Right hindlimb (tissue), 1 donor: Measurements from ENCODE around the gene SBNO2.
"Not testable (repeated sequence)": the region's sequence is repeated elsewhere in the genome, so short reads cannot be mapped to it uniquely, and the experiment has no call there.

Experiments used
- DNase-seq: peaks from one replicate; pipeline ENCODE4 v3.0.0-alpha.2; 2018

The SBNO2 gene

DNA sequence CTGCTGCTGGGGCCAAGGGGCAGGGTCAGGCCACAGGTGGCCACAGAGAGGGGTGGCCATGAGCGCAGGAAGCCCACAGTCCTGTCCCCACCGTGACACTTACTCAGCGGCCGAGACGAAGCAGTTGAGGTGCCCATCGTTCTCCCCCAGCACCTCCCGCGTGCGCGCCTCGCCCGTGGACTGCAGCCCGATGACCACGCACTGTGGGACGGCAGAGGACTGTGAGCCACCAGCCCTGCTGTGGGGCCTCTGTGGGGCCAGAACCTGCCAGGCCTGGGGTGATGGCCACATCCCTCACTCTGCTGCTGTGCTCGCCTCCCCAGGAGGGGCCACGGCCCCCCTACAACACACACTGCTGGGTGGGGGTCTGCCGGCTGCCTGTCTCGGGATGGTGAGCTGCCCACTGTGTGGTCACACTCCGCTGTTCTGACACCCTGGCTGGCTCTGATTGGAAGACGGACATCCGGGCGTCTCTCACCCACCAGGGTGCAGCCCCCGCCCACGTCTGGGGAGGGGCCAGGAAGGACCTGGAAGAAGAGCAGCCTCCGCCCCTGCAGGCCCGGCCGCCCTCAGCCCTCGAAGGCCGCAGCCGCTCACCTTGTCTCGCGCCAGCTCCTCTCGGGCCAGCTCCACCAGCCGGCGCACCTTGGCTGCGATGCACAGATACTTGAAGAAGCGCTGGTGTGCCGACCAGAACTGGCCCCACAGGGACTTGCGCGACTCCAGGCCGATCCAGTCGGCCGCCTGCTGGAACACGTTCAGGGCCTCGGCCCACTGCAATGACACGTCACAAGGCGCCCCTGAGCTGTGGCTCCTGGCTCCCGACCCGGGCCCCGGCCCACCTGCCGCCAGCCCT is 57.1 kb downstream of the SBNO2 start:
- DNase-seq = no peak

DNA sequence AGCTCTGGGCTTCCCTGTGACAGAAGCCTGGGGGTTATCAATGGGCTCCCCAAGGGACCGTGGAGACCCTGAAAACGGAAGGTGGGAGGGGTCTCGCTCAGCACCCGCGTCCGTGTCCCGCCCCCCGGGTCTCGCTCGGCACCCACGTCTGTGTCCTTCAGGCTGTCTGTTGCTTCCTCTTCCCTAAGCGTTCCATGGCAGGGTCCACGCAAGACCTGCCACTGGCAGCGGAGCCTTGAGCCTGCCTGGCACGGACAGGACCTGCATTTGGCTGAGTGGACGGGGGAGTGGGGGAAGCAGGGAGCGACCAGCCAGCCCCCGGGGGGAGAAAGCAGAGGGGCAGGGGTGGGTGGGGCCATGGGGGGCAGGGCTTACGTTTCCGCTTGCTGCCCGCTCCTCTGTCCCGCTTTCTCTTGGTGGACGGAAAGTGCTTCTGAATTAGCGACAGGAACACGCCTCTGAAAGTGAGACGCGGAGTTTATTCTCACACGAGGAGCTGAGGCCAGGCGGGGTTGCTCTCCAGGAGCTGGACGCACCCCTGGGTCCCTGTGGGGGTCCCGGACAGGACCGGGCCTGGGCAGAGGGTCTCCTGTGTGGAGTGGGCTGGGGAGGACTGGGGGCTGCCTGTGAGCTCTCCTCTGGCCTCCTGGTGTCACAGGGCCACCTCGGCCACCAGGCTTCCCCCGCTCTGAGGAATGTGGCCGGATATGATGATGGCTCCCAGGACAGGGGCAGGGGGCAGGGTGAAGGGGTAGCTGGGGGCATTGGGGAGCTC is 58.2 kb downstream of the SBNO2 start:
- DNase-seq = no peak

DNA sequence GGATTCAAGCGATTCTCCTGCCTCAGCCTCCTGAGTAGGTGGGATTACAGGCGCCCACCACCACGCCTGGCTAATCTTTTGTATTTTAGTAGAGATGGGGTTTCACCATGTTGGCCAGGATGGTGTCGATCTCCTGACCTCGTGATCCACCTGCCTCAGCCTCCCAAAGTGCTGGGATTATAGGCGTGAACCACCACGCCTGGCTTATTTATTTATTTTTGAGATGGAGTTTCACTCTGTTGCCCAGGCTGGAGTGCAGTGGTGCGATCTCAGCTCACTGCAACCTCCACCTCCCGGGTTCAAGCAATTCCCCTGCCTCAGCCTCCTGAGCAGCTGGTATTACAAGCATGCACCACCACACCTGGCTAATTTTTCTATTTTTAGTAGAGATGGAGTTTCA is 59.3 kb downstream of the SBNO2 start:
- DNase-seq = not testable (repeated sequence)

DNA sequence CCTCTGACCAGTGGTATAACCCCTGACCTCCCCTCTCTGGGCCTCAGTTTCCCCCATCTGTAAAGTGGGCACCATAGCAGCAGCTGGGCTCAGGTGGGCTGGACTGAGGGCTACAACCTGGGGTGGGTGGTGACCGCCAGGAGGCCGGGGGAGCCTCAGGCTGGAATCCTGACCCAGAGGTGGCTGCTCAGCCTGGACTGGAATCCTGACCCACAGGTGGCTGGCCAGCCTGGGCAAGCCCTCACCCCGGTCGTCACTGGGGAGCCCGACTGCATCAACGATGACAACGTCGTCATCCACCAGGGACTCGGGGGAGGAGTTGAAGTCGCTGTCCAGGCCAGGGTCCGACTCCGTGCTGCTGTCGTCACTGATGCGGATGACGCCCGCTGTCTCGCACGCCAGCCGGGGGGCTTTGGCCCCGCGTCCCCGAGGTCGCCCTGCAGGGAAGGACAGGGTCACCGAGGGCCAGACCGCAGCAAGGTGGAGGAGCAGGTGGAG is 60.0 kb downstream of the SBNO2 start:
- no peak for DNase-seq

DNA sequence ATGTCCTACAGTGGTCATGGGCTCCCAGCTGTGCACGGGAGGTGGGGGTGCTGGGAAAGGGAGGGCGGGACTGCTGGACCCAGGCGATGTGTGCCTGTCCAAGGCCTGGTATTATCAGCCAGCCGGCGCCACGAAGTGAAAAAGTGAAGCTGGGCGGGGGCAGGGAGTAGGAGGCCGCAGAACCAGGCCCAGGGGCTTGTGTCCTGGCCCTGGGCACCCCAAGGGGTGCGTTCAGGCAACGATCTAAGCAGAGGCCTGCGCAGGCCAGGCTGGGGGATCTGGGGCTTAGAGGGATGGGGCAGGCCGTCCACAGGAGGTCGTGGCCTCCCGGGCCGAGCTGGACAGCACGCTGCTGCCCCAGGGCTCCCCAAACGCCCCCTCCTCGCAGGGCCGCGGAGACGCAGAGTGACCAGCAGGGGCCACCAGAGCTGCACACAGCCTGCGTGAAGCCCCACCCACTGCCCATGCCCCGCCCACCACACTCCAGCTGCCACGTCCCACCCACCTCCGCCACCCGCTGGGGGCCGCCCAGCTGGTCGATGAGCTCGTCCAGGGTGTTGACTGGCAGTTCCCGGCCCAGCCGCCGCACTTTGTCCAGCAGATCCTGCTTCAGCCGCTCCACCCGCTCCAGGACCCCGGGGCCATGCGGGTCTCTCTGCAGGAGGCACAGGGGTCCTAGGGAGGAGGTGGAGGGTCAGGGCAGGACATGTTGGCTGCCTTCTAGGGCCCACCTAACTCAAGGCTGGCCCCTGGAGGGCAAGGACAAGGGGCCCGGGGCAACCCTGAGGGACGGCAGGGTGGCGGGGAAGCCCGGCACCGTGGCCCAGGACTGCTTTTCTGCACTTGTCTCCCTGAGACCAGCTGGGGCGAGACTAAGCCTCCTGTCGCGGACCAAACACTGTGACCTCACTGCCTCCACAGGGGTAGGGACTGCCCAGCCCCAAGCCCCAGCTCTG is 60.8 kb downstream of the SBNO2 start:
- peak; percentile 96 for DNase-seq

DNA sequence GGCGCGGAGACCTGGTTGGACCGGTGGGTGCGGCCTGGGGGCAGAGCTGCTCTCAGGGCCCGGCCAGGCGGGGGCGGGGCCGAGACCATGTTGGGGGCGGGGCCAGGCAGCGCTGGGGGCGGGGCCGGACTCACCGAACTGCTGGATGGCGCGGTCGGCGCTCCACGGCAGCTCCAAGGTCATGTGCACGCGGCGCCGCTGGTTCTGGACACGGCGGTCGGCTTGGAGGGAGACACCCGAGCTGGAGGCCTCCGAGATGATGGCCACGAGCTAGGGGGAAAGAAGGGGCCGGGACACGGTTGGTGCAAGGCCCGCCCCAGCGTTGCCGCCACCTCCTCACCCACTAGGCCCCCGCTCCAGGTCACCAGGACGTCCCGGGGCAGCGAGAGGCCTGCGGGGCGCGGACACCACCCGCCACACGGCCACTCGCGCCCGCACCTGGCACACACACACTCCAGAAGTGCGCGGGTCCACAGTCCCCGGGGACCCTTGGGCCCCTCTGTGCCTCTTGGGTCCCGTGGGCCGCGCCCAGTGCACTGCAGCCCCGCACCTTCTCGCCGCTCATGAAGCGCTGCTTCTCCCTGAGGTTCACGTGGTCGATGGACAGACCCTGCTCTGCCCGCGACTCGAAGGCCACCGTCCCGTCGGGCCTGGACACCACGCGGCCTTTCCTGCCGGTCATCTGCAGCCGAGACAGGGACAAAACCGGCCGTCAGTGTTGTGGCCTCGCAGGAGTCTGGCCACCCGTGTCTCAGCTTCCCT is 61.6 kb downstream of the SBNO2 start:
- DNase-seq = peak; percentile 73

DNA sequence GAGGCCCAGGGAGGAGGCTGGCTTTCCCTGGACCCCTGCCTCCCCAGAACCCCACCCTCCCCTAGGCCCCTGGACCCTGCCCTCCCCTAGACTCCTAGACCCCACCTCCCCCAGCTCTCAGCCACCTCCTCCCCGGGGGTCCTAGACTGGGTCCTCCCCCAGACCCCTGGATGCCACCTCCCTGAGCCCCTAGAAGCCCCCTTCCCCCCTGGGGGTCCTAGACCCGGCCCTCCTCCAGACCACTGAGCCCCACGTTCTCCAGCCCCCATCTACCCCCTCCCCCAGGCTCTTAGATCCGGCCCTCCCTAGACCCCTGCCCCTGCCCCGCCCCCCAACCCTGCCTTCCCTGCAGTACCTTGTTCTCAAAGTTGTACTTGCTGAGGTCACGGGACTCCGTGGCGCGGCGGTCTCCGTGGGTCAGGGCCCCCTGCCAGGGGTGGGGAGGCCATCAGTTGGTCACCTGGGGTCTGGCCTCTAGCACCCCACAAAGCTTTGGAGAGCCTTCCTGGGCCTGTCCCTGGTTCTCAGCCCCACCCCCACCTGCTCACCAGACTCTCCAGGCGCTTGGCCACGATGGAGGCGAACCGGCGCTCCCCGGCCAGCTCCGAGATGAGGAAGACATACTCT is 62.3 kb downstream of the SBNO2 start:
- no peak for DNase-seq

DNA sequence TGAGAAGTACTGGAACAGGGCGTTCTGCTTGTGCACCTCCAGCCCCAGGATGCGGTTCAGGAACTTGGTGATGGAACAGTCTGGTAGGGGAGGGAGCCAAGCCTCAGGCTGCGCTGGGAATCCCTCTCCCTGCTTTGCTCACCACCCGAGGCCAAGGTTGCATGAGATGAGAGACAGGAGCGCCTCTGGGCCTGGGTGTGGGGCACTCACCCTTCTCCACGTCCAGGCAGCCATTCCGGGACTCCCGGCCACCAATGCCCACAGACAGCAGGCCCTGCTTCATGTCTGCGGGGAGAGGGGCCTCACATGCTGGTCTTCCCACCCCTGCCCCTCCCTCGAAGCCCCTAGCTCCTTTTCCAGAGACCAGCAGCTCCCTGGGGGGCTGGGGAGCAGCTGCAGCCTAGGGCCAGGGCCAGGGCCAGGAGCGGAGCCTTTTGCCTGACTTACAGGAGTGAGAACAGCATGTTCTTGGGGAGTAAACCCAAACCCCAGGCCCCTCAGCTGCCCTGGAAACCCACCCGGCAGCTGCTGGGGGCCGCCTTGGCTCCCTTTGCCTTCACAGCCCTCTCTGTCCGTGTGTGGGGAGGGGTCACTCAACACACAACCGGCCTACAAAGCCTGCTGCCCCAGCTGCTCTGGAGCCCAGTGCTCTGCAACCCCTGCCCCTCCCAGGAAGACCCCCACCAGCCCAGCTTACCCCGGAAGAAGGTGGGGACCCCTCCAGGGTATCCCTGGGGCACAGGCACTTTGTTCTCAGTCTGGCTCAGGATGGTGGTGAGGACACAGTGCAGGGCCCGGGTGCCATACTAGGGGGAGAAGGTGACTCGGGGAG is 63.0 kb downstream of the SBNO2 start:
- peak; percentile 71 for DNase-seq

DNA sequence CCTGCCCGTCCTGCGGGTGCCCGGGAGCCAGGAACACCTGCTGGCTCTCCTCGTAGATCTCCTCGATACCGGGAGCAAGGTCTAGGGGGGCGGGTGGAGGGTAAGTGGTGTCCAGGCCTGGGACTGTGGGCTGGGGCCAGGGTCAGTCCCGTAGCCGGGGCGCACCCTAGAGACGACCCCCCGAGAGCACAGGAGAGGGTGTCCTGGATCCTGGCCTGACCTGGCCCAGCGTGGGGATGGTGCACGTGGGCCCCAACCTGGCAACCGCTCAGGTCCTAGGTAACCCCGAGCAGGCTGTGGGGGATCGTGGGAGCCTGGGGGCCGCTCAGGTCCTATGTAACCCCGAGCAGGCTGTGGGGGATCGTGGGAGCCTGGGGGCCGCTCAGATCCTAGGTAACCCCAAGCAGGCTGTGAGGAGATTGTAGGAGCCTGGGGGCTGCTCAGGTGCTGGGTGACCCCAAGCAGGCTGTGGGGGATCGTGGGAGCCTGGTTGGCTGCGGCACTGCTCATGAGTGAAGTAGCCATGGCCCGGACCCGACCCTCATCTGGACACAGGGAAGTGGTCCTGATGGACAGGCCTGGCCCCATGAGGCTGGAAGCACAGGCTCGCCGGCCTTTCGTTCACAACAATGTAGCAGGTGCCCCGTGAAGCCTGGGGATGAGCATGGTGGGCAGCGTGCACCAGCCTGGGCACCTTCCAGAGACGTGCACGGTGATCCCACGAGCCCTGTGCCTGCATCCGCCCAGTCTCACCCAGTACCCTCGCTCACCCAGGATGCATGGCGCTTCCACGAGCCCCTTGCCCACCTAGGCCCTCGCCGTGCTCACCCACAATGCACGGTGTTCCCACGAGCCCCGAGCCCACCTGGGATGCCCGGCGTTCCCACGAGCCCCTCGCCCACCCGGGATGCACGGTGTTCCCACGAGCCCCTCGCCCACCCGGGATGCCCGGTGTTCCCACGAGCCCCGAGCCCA is 64.1 kb downstream of the SBNO2 start:
- no peak for DNase-seq

DNA sequence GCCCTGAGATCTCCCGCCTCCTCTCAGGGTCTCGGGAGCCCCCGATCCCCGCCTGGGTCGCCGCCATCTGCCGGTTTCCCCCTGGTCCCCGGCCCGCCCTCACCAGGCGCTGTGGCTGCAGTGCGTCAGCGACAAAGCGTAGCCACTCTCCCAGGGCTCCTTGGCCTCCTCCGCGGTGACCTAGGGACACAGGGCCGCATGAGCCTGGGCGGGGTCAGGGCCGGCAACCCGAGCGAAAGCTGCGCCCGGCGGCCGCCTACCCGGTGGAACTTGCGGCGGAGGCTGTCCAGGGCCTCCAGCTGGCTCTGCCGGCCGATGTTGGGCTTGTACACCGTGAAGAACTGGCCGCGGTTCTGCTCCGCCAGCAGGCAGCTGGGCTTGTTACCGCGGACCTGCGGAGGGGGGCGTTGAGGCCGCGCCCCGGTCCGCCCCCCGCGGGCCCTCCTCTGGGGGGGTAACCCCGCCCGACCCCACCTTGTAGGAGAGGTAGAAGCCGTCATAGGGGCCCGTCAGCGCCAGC is 65.0 kb downstream of the SBNO2 start:
- DNase-seq = no peak

DNA sequence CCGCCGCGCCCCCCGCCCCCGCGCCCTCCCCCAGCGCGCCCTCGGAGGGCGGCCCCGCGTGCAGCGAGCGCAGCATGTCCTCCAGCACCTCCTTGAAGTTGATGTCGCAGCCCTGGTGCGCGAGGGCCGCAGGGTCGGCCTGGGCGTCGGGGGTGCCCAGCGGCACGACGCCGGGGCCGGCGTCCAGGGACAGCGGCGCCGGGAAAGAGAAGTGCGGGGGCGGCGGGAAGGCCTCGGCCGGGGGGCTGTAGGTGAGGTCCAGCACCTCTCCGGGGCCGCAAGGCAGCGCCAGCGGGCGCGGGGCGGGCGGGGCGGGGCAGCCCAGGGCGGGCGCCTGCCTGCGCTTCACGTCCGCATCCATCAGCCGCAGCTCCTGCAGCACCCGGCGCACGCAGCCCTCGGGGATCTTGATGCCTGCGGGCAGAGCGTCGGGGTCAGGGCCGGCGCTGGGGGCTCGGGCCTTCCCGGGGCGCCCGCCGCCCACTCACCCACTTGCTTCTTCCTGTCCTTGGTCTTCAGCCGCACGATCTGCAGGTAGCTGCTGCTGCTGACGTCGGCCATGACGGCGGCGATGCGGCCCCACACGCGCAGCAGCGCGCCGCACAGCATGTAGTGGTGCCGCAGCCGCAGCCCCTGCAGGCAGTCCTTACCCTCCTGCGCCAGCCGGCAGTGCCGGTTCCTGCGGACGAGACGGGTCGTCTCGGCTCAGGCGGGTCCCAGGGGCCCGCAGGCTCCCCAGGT is 65.6 kb downstream of the SBNO2 start:
- DNase-seq = no peak

DNA sequence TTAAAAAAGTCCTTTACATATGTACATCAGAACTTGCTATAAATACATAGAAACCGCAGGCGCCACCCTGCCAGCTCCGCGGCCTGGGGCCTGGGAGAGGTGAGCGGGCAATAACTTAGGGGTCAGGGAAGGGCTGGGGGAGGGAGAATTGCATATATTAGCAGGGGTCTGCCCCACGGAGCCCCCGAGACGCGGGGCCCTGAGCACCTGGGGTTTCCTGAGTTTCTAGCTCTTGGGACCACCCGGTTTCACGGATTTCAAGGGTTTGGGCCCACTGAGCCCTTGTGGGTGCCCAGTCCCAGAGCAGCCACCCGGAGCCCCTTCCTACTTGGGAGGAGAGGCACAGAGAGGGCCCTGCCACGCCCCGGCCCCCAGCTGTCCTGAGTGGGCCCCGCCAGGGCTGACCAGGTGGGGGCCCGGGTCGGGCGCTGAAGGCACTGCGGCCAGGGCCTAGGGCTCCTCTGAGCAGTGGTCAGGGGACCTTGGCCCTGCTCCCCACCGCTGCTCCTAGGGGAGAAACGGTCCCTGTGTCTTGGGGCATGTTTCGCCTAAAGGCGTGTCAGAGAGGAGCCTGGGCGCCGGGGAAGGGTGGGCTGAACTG is 66.3 kb downstream of the SBNO2 start:
- no peak for DNase-seq

DNA sequence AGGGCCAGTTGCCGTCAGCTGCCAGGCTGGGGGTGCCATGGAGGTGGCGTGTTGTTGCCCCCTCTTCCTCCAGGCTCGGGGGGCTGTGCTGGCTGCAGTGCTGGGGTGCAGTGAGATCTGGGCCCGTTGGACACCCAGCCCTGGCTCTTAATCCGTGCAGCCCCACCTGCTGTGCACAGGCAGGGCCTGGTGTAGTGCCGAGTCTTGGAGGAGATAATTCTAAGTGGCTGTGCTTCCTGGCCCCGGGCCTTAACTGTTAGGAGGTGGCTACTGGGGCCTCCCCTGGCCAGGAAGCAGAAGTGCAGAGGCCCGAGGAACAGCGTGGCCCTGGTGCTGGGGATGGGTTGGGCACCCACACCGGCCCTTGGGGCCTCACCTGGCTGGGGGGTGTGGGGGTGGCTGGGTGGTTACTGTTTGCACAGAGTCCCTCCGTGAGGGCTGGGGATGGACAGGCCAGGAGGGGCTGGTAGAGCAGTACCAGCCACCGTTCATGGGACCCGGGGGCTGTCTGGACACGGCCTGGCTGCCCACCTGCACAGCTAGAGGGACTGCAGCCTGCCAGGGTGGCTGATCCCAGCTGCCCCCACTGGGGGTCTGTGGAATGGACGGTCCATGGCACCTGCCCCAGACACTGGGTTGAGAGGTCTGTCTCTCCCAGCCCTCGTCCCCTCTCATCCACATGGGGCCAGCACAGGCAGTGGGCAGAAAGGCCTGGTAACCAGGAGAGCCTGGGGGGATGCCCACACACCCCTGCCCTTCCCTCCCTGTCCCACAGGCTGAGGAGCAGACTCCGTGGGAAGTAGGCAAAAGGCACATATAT is 67.0 kb downstream of the SBNO2 start:
- DNase-seq = no peak

DNA sequence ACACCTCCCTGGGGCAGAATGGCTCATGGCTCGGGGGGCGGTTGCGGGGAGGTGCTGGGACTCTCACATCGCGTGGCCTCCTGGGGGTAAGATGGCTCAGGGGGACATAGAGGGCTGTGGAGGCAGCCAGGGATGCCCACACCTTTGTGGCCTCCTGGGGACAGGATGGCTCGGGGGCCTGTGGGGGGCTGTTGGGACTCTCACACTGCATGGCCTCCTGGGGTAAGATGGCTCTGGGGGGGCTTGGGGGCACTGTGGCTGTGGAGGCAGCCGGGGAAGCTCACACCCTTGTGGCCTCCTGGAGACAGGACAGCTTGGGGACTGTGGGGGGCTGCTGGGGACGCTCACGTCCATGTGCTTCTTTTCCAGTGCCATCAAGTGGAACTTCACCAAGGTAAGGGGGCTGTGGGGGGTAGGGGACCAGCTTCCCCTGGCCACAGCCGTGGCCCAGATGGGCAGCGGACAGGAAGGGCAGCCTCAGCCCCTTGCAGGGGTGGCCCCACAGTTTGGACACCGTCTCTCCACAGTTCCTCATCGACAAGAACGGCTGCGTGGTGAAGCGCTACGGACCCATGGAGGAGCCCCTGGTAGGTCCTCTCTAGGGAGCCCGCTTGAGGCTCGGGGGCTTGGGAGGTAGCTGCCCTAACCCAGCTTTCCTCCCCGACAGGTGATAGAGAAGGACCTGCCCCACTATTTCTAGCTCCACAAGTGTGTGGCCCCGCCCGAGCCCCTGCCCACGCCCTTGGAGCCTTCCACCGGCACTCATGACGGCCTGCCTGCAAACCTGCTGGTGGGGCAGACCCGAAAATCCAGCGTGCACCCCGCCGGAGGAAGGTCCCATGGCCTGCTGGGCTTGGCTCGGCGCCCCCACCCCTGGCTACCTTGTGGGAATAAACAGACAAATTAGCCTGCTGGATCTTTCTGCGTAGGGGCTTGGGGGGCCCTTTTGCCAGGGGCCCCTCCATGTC is 67.9 kb downstream of the SBNO2 start:
- no peak for DNase-seq

DNA sequence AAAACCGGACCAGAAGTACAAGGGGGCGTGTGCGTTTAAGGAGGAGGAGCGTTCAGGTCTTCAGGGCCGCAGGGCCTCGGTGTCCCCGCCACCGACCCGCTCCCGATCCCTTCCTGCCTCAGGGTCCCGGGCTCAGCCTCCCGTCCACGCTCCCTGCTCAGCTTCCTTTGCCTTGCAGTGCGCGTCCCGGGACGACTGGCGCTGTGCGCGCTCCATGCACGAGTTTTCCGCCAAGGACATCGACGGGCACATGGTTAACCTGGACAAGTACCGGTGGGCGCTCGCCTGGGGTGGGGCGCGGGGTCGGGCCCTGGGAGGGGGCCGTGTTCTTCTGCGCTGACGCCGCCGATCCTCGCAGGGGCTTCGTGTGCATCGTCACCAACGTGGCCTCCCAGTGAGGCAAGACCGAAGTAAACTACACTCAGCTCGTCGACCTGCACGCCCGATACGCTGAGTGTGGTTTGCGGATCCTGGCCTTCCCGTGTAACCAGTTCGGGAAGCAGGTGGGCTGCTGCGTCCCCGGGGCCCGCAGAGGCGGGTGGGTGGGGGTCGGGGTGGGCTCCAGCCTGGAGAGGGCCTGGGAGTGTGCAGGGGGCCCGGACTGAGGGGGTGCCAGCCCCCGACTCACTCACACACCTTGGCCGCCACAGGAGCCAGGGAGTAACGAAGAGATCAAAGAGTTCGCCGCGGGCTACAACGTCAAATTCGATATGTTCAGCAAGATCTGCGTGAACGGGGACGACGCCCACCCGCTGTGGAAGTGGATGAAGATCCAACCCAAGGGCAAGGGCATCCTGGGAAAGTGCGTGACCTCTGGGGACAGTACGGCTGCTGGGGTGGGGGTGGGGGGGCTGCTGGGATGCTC is 68.8 kb downstream of the SBNO2 start:
- no peak for DNase-seq
